H1 (cell line): ENCODE data around the gene MMP7. TPM values are rescaled to one million over a fixed set of nuclear protein-coding genes. Genes with fewer than 3 reads are reported as not detected.

Experiments
- CTCF ChIA-PET: fragments of 300-600 bp; sonication (Branson Sonifier 250); formaldehyde crosslinking; loops from one replicate; lab custom pipeline; 2021; ENCODE audit not compliant: partially characterized antibody; lab: Charles Lee
- POLR2A ChIA-PET: fragments of 300-600 bp; sonication (Branson Sonifier 250); formaldehyde crosslinking; loops from one replicate; lab custom pipeline; 2021; ENCODE audit warnings: inconsistent platforms; ENCODE audit not compliant: partially characterized antibody; lab: Charles Lee
- DNase-seq, 2 experiments: peaks; one replicate each; pipeline versions ENCODE4 v3.0.0 to v3.0.0-alpha.2; 2010 to 2022; ENCODE audit warnings: low spot score in 2 of 2, low read depth in 1 of 2, mixed read lengths in 1 of 2
- FAIRE-seq: peaks from 2 replicates; lab custom pipeline; 2011; peaks lifted over from hg19 to GRCh38; lab: Jason Lieb, UNC
- H2AFZ ChIP-seq: 2 replicates; pipeline ENCODE4 v1.8.1; 2012; ENCODE audit warnings: low read length, inconsistent platforms
- H2AK5ac ChIP-seq: 2 replicates; pipeline ENCODE4 v1.6.1; 2013; ENCODE audit warnings: low read depth, low read length
- H2BK120ac ChIP-seq: replicated peaks from 2 replicates; pipeline ENCODE3; 2013; ENCODE audit warnings: low read depth, low read length, inconsistent platforms
- H2BK12ac ChIP-seq: 2 replicates; pipeline ENCODE4 v1.6.1; 2013; ENCODE audit warnings: low read depth, low read length
- H2BK15ac ChIP-seq: 2 replicates; pipeline ENCODE4 v1.6.1; 2013; ENCODE audit warnings: low read length
- H2BK20ac ChIP-seq: 2 replicates; pipeline ENCODE4 v1.6.1; 2013; ENCODE audit warnings: low read length
- H2BK5ac ChIP-seq: 2 replicates; pipeline ENCODE4 v1.6.1; 2013; ENCODE audit warnings: low read depth, low read length
- H3K14ac ChIP-seq: 2 replicates; pipeline ENCODE4 v1.6.1; 2013; ENCODE audit warnings: inconsistent platforms; ENCODE audit not compliant: insufficient read length
- H3K18ac ChIP-seq: 2 replicates; pipeline ENCODE4 v1.6.1; 2013; ENCODE audit warnings: low read length; ENCODE audit errors: extremely low read depth
- H3K23ac ChIP-seq: 2 replicates; pipeline ENCODE4 v1.6.1; 2013; ENCODE audit warnings: inconsistent platforms; ENCODE audit not compliant: insufficient read length
- H3K23me2 ChIP-seq: 2 replicates; pipeline ENCODE4 v1.6.1; 2013; ENCODE audit warnings: low read depth, low read length
- H3K27ac ChIP-seq: 2 replicates; pipeline ENCODE4 v1.6.1; 2011; ENCODE audit warnings: low read depth, low read length, inconsistent platforms
- H3K27me3 ChIP-seq, 4 experiments: replicated peaks in 1 of 4; 1 replicate in 1 of 4; 2 replicates in 3 of 4; pipeline versions ENCODE4 v1.6.1 to v1.8.1; 2011 to 2013; ENCODE audit warnings: low read length in 3 of 4, mild to moderate bottlenecking in 3 of 4, inconsistent platforms in 2 of 4, mixed read lengths in 2 of 4, moderate library complexity in 1 of 4; ENCODE audit not compliant: control insufficient read depth in 3 of 4, insufficient read depth in 3 of 4; ENCODE audit errors: extremely low read depth in 1 of 4
- H3K36me3 ChIP-seq, 4 experiments: 2 replicates each; pipeline versions ENCODE4 v1.6.1 to v1.8.1; 2011 to 2013; ENCODE audit warnings: mild to moderate bottlenecking in 4 of 4, low read length in 3 of 4, moderate library complexity in 2 of 4, control low read depth in 1 of 4, inconsistent platforms in 1 of 4; ENCODE audit not compliant: insufficient read depth in 4 of 4, control insufficient read depth in 2 of 4
- H3K4ac ChIP-seq: replicated peaks from 2 replicates; pipeline ENCODE3; 2013; ENCODE audit warnings: low read length, low read depth, mixed read lengths, inconsistent platforms; ENCODE audit not compliant: insufficient read length
- H3K4me1 ChIP-seq, 4 experiments: replicated peaks in 1 of 4; 1 replicate in 1 of 4; 2 replicates in 3 of 4; pipeline versions ENCODE4 v1.6.1 to v1.8.1; 2011 to 2013; ENCODE audit warnings: low read length in 3 of 4, inconsistent platforms in 2 of 4, mixed read lengths in 1 of 4; ENCODE audit not compliant: insufficient read depth in 4 of 4, control insufficient read depth in 3 of 4
- H3K4me2 ChIP-seq, 2 experiments: 2 replicates each; pipeline versions ENCODE4 v1.6.1 to v1.8.1; 2011 to 2013; ENCODE audit warnings: low read depth in 2 of 2, low read length in 2 of 2, control low read depth in 1 of 2, inconsistent platforms in 1 of 2, mild to moderate bottlenecking in 1 of 2; ENCODE audit not compliant: insufficient read depth in 1 of 2
- H3K4me3 ChIP-seq, 4 experiments: fragments of 200-600, 300-600 bp in 1 of 4; sonication (generic), shearing (Covaris generic), sonication (Bioruptor Twin) in 1 of 4; 2 replicates each; pipeline versions ENCODE4 v1.5.1 to v1.8.1; 2011 to 2016; ENCODE audit warnings: low read length in 4 of 4, low read depth in 3 of 4, control low read depth in 2 of 4, inconsistent platforms in 2 of 4, mild to moderate bottlenecking in 2 of 4, mixed read lengths in 1 of 4, moderate library complexity in 1 of 4; ENCODE audit not compliant: insufficient read depth in 2 of 4; ENCODE audit errors: extremely low read depth in 1 of 4
- H3K56ac ChIP-seq: replicated peaks from 2 replicates; pipeline ENCODE3; 2013; ENCODE audit warnings: low read depth, mild to moderate bottlenecking, mixed read lengths, low read length, inconsistent platforms; ENCODE audit not compliant: insufficient read length
- H3K79me1 ChIP-seq: 2 replicates; pipeline ENCODE4 v1.6.1; 2013; ENCODE audit warnings: low read depth, low read length, control low read depth
- H3K79me2 ChIP-seq, 2 experiments: 2 replicates each; pipeline versions ENCODE4 v1.6.1 to v1.8.1; 2012 to 2013; ENCODE audit warnings: low read length in 2 of 2, mild to moderate bottlenecking in 2 of 2, inconsistent platforms in 1 of 2; ENCODE audit not compliant: insufficient read depth in 2 of 2, control insufficient read depth in 1 of 2
- H3K9ac ChIP-seq, 4 experiments: replicated peaks in 1 of 4; 1 replicate in 1 of 4; 2 replicates in 3 of 4; pipeline versions ENCODE4 v1.6.1 to v1.8.1; 2011 to 2013; ENCODE audit warnings: low read depth in 3 of 4, low read length in 3 of 4, control low read depth in 2 of 4, mild to moderate bottlenecking in 2 of 4, moderate library complexity in 2 of 4, inconsistent platforms in 1 of 4; ENCODE audit errors: extremely low read depth in 1 of 4
- H3K9me3 ChIP-seq, 2 experiments: 2 replicates each; pipeline versions ENCODE4 v1.6.1 to v1.8.1; 2012 to 2013; ENCODE audit warnings: mild to moderate bottlenecking in 2 of 2, moderate library complexity in 2 of 2, control low read depth in 1 of 2, inconsistent platforms in 1 of 2, low read depth in 1 of 2, low read length in 1 of 2, mixed read lengths in 1 of 2; ENCODE audit not compliant: insufficient read depth in 2 of 2
- H4K20me1 ChIP-seq, 2 experiments: replicated peaks in 1 of 2; 2 replicates each; pipeline versions ENCODE3 to v1.8.1; 2011 to 2013; ENCODE audit warnings: inconsistent platforms in 2 of 2, low read length in 2 of 2, mild to moderate bottlenecking in 1 of 2; ENCODE audit not compliant: insufficient read depth in 2 of 2, control insufficient read depth in 1 of 2
- H4K5ac ChIP-seq: 2 replicates; pipeline ENCODE4 v1.6.1; 2013; ENCODE audit warnings: low read length, low read depth, mixed read lengths, inconsistent platforms; ENCODE audit not compliant: insufficient read length
- H4K8ac ChIP-seq: 2 replicates; pipeline ENCODE4 v1.8.0; 2013; ENCODE audit warnings: mild to moderate bottlenecking, moderate library complexity, low read length, inconsistent platforms; ENCODE audit not compliant: insufficient read depth; ENCODE audit errors: extremely low read depth
- H4K91ac ChIP-seq: replicated peaks from 2 replicates; pipeline ENCODE3; 2013; ENCODE audit warnings: low read length, mixed read lengths, inconsistent platforms; ENCODE audit not compliant: insufficient read length
- ATF2 ChIP-seq: IDR thresholded peaks from 2 replicates; pipeline ENCODE4 v1.6.1; 2012; ENCODE audit warnings: low read length, inconsistent platforms
- CREB1 ChIP-seq: IDR thresholded peaks from 2 replicates; pipeline ENCODE4 v1.6.1; 2012; ENCODE audit warnings: inconsistent platforms
- JUN ChIP-seq: IDR thresholded peaks from 2 replicates; pipeline ENCODE4 v1.6.1; 2011; ENCODE audit warnings: low read depth, mild to moderate bottlenecking, improper control_type of control experiment, low read length
- KDM1A ChIP-seq: fragments of 200-600, 300-600 bp; sonication (generic); IDR thresholded peaks from 2 replicates; pipeline ENCODE4 v1.7.1; 2016; ENCODE audit warnings: mild to moderate bottlenecking, low read length, borderline replicate concordance
- KDM5A ChIP-seq: fragments of 200-600 bp; IDR thresholded peaks from 2 replicates; pipeline ENCODE4 v1.7.1; 2012; ENCODE audit warnings: mild to moderate bottlenecking, low read length, inconsistent platforms, mixed read lengths
- NANOG ChIP-seq: IDR thresholded peaks from 2 replicates; pipeline ENCODE4 v1.6.1; 2011; ENCODE audit warnings: low read length, low read depth, mild to moderate bottlenecking, inconsistent platforms; ENCODE audit not compliant: insufficient read depth, poor library complexity, severe bottlenecking
- NRF1 ChIP-seq: IDR thresholded peaks from 2 replicates; pipeline ENCODE4 v1.6.1; 2011; ENCODE audit warnings: mild to moderate bottlenecking, low read depth, low read length, improper control_type of control experiment
- PHF8 ChIP-seq: fragments of 200-600 bp; sonication (generic); conservative IDR thresholded peaks from 2 replicates; pipeline ENCODE4 v1.7.1; 2012; ENCODE audit warnings: low read depth, mild to moderate bottlenecking, inconsistent platforms, low read length, moderate library complexity
- POLR2AphosphoS5 ChIP-seq: IDR thresholded peaks from 2 replicates; pipeline ENCODE4 v1.6.1; 2011; ENCODE audit warnings: low read depth, low read length
- SIRT6 ChIP-seq: IDR thresholded peaks from one replicate; pipeline ENCODE4 v1.7.1; 2012; ENCODE audit warnings: low read length, inconsistent platforms
- SIX5 ChIP-seq: IDR thresholded peaks from 2 replicates; pipeline ENCODE4 v1.6.1; 2011; ENCODE audit warnings: mild to moderate bottlenecking, low read depth, low read length
- SP1 ChIP-seq: IDR thresholded peaks from 2 replicates; pipeline ENCODE4 v1.6.1; 2011; ENCODE audit warnings: low read depth, low read length
- TCF12 ChIP-seq: IDR thresholded peaks from 2 replicates; pipeline ENCODE4 v1.6.1; 2011; ENCODE audit warnings: low read depth, mild to moderate bottlenecking, low read length
- TEAD4 ChIP-seq: IDR thresholded peaks from 2 replicates; pipeline ENCODE4 v1.6.1; 2012; ENCODE audit warnings: low read depth, low read length, inconsistent platforms, mixed read lengths
- WGBS, 2 experiments: shearing (Covaris generic) in 1 of 2; methylation state at CpG; one replicate each; pipeline versions ENCODE4 v1.1.6 to v1.1.7; 2013 to 2015; ENCODE audit warnings: low lambda C conversion rate in 2 of 2, mixed read lengths in 2 of 2, inconsistent platforms in 1 of 2, low coverage in 1 of 2, missing lambda C conversion rate in 1 of 2; ENCODE audit not compliant: insufficient replicate concordance in 2 of 2, insufficient coverage in 1 of 2, insufficient read length in 1 of 2; ENCODE audit errors: extremely low coverage in 1 of 2, missing lambda C conversion rate in 1 of 2; 5-methylcytosine and 5-hydroxymethylcytosine counted together
- polyA plus RNA-seq, 7 experiments: library from polyadenylated mRNA; depleted of rRNA in 3 of 7; stranded (reverse) in 5 of 7; unstranded in 2 of 7; fragments of >200 nt in 5 of 7; fragments of 200-250 nt in 2 of 7; gene quantifications; 1 replicate in 5 of 7; 2 replicates in 1 of 7; 4 replicates in 1 of 7; pipeline versions ENCODE4 v1.2.1 to v1.2.3, GENCODE V29; 2011 to 2013; ENCODE audit warnings: missing spikeins in 2 of 7, mixed read lengths in 2 of 7
- total RNA-seq: library from RNA; stranded (reverse); fragmentation: NEBNext Ultra II Directional; extraction: Animal tissue kit (Norgen Biotek cat#: 25700); gene quantifications from 2 replicates; pipeline ENCODE4 v1.2.1, GENCODE V29; 2021

MMP7 gene
- total and polyA plus RNA-seq, 2 of the 8 experiments (the other 6 are each of a cell fraction or from before 2014, with no cell fraction given), result not detected

DNA sequence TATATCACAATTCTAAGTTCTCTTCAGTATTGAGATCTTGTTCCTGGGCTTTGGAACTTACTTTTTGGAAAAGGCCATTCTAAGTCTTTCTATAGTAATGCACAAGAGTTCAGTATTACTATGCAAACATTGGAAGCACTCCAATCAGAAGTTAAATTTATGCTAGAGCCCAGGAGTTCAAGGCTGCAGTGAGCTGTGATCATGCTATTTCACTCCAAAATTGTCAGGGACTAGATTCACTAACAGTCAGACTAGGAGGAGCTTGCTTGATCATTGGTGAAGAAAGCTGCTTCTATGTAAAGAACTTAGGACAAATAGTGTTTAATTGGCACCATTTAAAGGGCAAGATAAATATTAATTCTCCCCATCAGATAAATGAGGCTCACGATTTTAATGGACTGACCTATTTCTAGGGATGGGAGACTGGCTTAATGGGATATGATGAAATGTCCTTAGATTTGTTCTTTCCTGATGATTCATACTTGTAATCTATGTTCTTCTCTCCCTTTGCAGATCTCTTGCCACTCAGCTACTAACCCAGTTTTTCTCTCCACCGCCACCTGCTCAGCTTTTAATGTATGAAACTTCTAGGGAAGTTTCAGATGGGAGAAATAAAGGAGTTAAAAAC, 45.3 kb downstream of the MMP7 start:
- POLR2A ChIA-PET, result no interaction called here
- H3K27ac ChIP-seq, result no peak overlapping the region
- no peaks in the 10 kb centered on the region for H3K79me2 ChIP-seq
- DNase-seq (no peak), FAIRE-seq (no peak)
- H3K9ac ChIP-seq, result no peak overlapping the region
- H3K27me3 ChIP-seq, result no peaks in the 10 kb centered on the region
- H3K79me1 ChIP-seq, result no peaks in the 10 kb centered on the region
- H3K9me3 ChIP-seq, result no peaks in the 10 kb centered on the region
- no peak overlapping the region for H3K18ac ChIP-seq
- H3K56ac ChIP-seq, result no peak overlapping the region
- H2BK120ac ChIP-seq, result no peak overlapping the region
- H3K4me3 ChIP-seq, result no peak overlapping the region
- H3K4me2 ChIP-seq, result no peak overlapping the region
- H2AK5ac ChIP-seq, result no peak overlapping the region
- H4K5ac ChIP-seq, result no peak overlapping the region
- no peak overlapping the region for H4K91ac ChIP-seq
- H4K20me1 ChIP-seq, result no peaks in the 10 kb centered on the region
- H3K14ac ChIP-seq, result no peak overlapping the region
- no peak overlapping the region for H2BK5ac ChIP-seq
- H4K8ac ChIP-seq, result no peak overlapping the region
- H2BK12ac ChIP-seq, result no peak overlapping the region
- H3K4me1 ChIP-seq, result no peaks in the 10 kb centered on the region
- TF ChIP-seq NRF1, result no peak
- TF ChIP-seq ATF2, result no peak
- no peak for TF ChIP-seq POLR2AphosphoS5
- no peak for TF ChIP-seq KDM5A
- no peak for TF ChIP-seq TCF12
- no peak for TF ChIP-seq SIX5
- no peak for TF ChIP-seq NANOG
- no peak for TF ChIP-seq KDM1A
- no peak for TF ChIP-seq SP1
- TF ChIP-seq SIRT6, result no peak
- no peak for TF ChIP-seq CREB1
- no peak for TF ChIP-seq TEAD4
- no peak for TF ChIP-seq PHF8
- TF ChIP-seq JUN, result no peak
- no peaks in the 10 kb centered on the region for H3K23me2 ChIP-seq
- no peak overlapping the region for H2AFZ ChIP-seq
- 85% methylated on average over 2 of the region's 2 CpGs; no CpG with 5 or more reads in 1 of the 2 experiments for WGBS, 2 experiments
- H2BK15ac ChIP-seq, result no peak overlapping the region
- H3K23ac ChIP-seq, result no peak overlapping the region
- H3K4ac ChIP-seq, result no peak overlapping the region
- no peaks in the 10 kb centered on the region for H3K36me3 ChIP-seq
- CTCF ChIA-PET, result interaction anchor here (1.3 to 3.4 kb wide), 4 partner anchors 93 to 175 kb away, joined by 3 to 10 read pairs (median 8); no protein-coding TSS in a partner anchor
- no peak overlapping the region for H2BK20ac ChIP-seq
